HCT116 (cell line): Measurements from ENCODE around the gene GPSM3.

ENCODE experiments used
- EGR1 ChIP-seq: IDR thresholded peaks from 2 replicates; pipeline ENCODE4 v1.6.1; 2012; ENCODE audit warnings: low read depth
- MAX ChIP-seq: IDR thresholded peaks from 2 replicates; pipeline ENCODE4 v1.6.1; 2012
- POLR2A ChIP-seq: IDR thresholded peaks from 2 replicates; pipeline ENCODE4 v1.7.0; 2011; ENCODE audit warnings: borderline replicate concordance; ENCODE audit not compliant: insufficient read depth, insufficient read length; ENCODE audit errors: extremely low read depth
- RAD21 ChIP-seq: IDR thresholded peaks from 2 replicates; pipeline ENCODE4 v1.6.1; 2012; ENCODE audit warnings: low read depth, mild to moderate bottlenecking
- ZNF274 ChIP-seq: fragments of 200-500 bp; sonication (Bioruptor generic); IDR thresholded peaks from 2 replicates; pipeline ENCODE4 v1.6.1; 2014; ENCODE audit warnings: mild to moderate bottlenecking, low read depth, low read length, inconsistent platforms

- no peak for TF ChIP-seq EGR1
- no peak for TF ChIP-seq MAX
- TF ChIP-seq ZNF274: no peak
- TF ChIP-seq RAD21: no peak
- no peak for TF ChIP-seq POLR2A
Measured at GRCh38 chr6:32179766-32180405, 12.6 kb downstream of the GPSM3 start.
